HG03064 (cell line): Measurements from ENCODE around the gene CCDC102B.
"Not testable (repeated sequence)": the region's sequence is repeated elsewhere in the genome, so short reads cannot be mapped to it uniquely, and the experiment has no call there.

Experiments
- ATAC-seq: cut with Tn5 transposase; IDR thresholded peaks from one replicate; pipeline ENCODE4 v1.9.1; 2021; ENCODE audit warnings: low read depth; ENCODE audit not compliant: unreplicated experiment

The CCDC102B gene

DNA sequence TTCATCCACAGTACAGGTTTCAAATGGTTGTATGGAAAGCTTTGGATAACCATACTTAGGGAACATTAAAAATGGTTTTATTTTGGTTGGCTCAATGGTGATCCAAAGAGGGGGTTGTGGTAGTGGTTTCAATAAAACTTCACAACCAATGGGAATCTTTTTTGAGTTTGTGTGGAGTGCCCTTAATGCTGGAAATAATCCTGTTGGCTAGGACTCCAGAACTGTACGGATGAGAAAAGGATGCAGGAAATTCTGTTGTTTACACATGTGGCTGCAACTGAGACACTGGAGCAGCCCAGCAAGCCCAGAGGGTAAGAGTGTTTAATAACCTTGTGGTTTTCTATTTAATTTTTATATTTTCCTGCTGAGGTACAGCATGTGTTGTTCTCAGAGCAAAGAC, at the start of gene CCDC102B:
Gene CCDC102B, plus strand, starts transcription at position 210 of the 400 bp plus-strand sequence. CDS start 38,684 bp downstream, outside the sequence.
- ATAC-seq, result no peak

DNA sequence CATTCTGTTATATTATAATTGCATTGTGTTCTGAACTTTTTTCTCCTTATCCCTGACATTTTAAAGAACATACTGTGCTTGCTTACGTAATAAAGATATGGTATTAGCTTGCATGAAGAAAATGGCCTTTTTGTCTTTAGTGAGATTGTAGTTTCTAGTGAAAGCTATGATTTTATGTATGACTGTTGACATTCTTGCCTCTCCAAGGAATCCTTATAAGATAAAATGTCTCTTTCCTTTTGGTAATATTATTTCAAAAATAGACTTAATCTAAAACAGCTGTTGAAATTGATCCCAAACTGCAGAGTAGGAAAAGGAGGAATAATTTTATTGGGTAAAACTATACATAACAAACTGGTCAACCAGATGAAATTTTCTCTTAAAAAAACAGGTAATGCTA, 40.8 kb upstream of the CCDC102B start:
- no peak for ATAC-seq

DNA sequence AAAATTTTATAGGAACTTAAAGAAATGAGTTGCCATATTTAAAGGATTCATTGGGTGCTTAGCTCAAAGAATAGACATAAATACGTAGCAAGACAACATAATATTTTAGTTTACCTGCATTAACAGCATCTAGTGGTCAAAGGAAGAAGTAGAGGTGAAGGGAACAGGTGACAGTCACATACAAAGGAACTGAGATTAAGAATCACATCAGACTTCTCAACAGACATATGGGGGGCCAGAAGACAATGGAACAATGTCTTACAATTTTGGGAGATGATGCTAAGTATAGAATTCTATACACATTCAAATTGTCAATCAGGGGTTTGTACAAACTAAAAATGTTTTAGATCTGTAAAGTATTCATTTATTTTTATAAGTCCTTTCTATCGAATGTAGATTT, 38.6 kb upstream of the CCDC102B start:
- ATAC-seq, result no peak

DNA sequence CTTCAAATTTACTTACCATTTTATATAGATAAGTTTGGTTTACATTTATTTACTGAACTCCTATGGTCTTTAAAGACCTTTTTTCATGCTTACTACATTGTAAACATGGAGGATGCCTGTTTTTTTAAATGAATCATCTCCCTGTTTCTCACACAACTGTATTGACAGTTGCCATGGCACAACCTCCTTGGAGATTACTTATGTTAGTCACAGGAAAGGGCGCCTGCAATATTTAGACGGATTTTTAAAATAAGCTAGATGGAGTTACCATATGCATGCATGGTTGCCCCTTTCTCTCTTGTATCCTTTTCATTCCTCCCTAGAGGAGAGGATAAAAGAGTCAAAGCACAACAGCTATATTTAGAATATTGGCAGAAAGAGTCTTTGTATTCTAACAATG, 34.8 kb upstream of the CCDC102B start:
- no peak for ATAC-seq

DNA sequence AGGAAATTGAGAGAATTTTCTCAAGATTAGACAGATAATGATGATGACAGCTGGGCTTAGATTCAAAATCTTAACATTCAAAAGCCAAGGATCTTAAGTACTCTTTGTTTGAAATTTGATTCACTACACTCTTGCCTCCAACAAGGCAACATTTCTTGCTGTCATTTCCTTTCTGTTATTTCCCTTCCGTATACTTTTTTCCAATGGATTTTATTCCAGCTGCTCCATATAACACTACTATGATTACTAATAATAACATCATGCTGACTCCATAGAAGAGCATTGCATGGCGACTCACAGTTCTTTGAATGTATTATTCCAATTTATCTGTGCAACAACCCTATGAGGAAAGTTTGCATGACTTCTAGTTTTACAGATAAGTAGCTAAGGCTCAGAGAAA, 33.9 kb upstream of the CCDC102B start:
- ATAC-seq, result no peak

DNA sequence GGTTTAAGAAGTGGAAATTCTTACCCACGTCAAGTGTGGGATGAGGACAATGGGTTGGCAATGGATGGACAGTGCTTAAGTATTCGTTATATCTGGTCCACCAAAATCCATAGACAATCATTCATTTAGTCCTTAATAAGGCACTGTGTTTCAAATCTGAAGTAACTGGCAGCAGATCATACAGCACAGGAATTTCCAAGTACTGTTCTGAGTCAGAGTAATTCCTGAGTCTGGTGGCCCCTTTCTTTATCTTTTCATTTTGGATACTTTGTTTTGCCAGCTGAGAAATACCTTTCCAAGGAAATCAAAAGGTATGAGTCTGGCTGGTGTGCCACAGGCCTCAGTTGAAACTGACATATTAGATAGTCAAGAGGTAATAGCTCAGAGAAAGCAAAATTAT, 31.4 kb upstream of the CCDC102B start:
- ATAC-seq, result no peak

DNA sequence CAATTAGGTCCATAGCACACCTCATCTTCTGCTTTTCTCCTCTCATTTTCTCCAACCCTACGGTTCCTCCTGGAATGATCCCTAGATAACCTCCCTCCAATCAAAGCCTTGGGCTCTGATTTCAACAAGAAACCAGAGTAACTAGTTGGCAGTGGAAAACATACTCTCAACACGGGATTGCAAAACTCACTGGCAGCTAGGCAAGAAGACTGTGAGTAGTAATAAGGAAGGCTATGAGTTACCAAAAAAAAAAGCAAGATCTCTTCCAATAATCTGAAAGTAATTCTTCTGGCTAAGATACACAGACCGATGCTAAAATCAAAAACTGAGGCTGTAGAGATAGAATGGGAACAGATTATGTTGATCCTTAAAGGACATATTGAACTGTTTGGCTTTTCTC, 28.4 kb upstream of the CCDC102B start:
- no peak for ATAC-seq

DNA sequence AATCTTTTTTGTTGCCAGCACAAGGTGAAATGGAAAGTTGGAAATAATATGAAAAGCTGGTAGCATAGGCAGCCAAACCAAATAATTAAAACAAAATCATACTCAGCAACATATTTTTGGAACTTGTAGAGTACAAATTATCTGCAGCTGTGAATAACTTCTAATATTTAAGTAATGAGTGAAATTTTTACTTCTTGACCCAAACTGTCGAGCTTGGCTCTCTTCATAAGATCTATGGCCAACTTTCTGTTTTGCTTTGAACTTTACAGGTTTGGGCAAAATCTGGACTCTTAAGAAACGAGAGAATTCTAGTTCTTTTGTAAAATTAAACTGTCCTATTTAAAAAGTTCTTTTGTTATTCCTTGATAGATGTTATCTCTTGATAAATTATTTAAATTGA, 25.6 kb upstream of the CCDC102B start:
- ATAC-seq, result no peak

DNA sequence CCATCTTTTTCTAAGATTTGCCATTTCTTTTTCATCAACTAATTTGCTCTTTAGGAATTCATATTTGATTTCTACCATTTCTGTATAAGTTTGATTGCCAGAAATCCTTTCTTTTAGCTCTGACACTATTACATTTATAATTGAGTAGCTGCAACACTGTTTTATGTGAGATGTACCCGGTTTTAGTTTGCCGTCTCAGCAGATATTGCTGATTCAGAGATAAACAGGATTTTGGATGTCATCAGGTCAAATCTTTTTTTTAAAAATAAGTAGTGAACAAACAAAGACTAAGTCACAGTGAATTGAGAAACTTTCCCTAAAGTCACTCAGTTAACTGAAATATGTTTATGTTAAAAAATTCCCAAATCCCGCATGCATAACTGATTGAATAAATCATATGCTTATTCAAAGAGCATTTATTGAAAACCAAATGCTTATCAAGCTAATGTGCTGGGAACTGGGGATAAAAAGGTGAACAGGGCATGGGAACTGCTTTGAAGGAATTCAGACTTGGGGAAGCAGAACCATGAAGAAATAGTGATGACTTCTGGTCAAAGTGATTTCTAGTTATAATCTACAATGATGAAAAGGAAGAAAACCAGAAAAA, 19.5 kb upstream of the CCDC102B start:
- ATAC-seq, result no peak

DNA sequence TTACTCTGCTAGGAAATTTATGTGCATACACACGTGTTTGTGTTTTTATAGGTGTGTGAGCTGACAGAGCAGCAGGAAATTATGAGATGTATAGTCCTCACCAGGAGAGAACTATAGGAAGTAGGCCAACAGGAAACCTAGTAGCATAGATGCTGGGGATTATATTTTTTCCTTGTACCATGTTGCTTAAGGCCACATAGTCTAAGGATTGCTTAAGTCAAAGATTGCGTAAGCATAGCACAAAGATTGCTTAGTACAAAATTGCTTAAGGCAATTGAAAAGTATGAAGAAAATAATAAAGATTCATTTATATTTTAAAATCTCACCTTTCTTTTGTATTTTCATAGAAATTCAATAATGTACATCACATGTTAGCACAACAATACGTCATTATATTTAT, 18.7 kb upstream of the CCDC102B start:
- ATAC-seq, result no peak

DNA sequence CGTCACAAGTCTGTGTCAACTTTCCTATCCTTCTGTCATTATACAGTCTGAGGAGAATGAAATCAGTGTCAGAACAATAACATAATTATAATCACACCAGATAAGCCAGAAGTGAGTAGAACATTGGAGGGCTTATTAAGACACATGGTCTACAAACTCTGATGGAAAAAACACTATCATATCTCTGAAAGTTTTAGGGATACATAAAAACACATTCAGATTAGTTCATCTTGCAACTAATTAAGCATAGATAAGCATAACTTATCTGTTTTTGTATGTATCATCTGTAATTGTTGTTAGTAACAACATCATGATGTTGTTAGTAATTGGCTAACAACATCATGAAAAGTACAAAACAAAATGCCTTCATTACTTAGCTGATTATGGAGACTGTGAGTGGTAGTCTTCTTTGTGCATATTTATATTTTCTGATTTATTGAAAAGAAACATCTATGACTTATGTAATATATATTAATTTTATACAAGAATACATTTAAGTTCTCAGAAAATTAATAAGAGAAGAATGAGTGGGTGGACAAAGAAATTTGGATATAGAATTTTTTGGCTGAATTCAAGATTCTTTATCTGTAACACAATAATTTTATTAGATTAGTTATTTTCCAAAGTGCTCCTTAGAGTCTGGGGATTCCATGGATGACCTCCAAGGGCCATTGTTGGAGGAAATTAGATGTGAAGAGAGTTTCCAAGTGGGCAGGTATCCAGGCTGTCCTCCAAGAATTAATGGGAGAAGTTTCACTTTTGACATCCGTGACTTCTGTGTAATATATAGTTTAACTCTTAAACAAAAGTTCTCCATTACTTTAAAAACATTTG, 16.9 kb upstream of the CCDC102B start:
- ATAC-seq, result no peak

DNA sequence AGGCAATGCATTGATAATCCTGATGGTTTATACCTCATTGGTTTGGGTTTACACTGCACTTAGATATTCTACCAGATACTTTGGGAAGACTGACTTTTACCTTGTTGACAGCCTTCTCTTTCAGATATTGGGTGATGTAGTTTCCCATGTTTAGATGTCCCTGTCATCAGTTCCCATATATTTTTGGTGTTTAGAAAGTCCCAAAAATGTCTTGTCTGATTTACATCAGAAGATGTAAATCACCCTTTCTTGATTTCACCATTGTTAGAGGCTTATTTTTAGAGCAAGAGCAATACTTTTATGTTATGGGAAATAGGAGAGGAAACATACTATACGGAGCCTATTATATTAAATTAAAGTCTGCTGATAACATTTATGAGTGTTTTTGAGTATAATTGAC, 14.4 kb upstream of the CCDC102B start:
- no peak for ATAC-seq

DNA sequence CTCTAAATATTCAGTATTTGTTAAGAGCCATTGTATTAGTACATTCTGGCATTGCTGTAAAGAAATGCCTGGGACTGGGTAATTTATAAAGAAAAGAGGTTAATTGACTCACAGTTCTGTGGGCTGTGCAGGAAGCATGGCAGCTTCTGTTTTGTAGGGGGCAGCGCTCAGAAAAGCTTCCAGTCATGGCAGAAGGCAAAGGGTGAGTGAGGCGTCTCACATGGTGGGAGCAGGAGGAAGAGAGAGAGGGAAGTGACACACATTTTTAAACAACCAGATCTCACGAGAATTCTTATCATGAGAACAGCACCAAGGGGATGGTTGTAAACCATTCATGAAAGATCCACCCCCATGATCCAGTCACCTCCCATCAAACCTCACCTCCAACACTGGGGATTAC, 13.8 kb upstream of the CCDC102B start:
- ATAC-seq, result no peak

DNA sequence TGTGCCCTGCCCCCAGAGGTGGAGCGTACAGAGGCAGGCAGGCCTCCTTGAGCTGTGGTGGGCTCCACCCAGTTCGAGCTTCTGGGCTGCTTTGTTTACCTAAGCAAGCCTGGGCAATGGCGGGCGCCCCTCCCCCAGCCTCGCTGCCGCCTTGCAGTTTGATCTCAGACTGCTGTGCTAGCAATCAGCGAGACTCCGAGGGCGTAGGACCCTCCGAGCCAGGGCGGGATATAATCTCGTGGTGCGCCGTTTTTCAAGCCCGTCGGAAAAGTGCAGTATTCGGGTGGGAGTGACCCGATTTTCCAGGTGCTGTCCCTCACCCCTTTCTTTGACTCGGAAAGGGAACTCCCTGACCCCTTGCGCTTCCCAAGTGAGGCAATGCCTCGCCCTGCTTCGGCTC, 7.6 kb upstream of the CCDC102B start:
- not testable (repeated sequence) for ATAC-seq

DNA sequence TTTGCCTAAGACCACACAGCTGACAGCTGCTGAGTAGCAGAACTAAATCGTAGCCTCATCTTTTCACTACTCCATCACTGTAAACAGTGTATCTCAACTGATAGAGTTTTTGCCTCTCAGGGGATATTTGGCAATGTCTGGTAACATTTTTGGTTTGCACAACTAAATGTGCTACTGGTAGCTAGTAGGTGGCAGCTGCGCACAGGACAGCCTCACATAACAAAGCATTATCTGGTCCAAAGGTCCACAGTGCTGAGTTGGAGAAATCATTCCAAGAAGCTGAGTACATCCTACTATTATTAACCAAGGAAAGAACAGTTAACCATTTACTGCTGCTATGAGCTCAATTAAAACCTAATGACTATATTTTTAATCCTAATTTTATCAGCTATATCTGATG, 6.1 kb upstream of the CCDC102B start:
- no peak for ATAC-seq

DNA sequence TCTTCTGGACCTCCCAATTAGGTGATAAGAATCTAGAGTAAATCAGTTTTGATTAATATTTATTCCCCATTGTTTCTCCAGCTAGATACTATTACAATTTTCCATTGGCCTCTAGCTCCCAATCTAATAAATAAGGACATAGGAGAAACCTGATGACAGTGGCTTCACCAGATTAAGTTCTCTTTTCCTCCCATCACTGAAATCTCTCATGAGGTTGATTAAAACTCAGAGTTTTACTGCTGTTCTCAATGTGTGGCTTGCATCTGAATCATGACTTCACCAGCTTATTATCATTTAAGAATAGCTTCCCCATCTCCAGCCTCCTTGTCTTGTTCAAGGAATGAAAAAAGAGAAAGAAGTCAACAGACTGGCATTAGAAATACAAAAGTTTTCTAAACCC, 3.9 kb upstream of the CCDC102B start:
- ATAC-seq, result no peak

DNA sequence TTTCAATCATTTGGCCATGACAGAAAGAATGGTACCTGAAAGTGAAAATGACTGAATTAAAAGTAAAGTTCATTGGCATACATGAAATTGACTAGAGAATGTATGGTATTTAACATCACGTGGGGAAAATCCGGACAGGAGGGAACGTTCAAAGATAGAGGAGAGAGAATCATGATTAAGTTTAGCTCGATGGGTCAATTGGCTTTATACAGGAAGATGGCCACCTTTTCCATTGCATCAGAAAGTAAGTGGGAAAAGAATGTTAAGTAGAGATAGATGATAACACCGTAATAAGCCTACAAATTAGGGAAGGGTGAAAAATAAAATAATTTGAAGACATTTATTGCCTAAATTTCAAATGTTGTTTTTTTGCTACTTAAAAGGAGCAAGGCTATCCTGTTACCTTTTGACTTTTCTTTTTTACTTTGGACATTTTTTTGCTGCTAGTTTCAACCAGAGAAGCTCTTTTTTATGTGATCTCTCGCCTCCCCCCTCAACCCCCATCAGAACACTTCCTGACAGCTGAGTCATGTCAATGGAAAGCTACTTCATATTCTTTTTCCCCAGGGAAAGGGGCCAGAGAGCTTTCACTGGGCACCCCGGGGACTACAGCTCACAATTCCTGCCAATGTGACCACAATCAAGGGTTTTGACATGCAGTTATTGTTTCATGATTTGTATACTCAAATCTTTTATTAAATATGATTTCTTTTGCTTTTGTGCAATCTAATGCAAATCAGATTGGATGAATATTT, 767 bp upstream of the CCDC102B start:
- ATAC-seq, result no peak

DNA sequence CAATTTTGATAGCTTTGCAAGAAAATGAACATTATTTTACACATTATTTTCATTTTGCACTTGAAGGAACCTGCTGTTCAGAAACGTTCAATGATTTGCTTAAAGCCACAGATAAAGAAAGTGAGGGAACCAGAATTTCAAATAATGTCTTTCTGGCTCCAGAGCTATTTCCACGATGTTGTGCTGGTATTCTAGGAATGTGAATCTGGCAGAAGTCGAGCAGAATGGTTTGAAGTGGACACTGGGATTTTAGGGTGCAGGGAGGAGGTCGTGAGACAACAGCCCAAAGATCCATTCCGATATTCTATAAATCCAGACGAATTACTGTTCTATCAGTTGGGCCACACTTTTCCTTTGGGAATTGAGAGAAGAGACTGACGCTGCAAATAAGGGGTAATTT, 2.2 kb downstream of the CCDC102B start:
- no peak for ATAC-seq

DNA sequence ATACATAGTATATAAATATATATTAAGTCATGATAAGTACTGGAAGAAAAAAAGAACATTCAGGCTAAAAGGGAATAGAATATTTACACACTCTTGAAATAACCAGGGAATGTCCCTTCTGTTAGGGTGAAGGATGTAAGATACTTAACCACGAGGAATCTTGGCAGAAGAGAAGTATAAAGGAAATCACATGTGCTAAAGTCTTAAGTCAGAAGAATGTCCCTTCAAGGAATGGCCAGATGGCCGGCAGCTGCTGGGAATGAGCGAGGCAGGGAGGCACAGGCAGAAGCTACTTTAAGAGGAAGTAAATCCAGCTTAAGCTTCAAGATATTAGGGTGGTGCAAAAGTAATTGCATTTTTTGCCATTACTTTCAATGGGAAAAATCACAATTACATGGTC, 5.5 kb downstream of the CCDC102B start:
- no peak for ATAC-seq

DNA sequence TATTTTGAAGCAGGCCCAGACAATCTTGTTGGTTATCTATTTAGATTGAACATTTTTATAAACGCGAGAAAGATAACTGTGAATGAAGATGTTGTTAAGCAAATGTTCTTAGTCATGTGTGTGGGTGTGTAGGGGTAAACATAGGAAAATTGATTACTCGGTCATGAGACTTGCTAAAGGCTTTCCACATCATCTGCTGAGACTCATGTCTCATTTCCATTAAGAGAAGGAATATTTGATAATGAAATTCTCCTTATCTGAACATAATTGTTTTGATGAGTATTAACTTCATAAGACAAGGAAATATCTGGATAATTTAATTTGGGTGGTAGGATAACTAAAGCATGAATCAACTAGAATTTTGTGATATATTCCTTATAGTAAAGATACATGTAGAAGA, 19.7 kb downstream of the CCDC102B start:
- no peak for ATAC-seq

DNA sequence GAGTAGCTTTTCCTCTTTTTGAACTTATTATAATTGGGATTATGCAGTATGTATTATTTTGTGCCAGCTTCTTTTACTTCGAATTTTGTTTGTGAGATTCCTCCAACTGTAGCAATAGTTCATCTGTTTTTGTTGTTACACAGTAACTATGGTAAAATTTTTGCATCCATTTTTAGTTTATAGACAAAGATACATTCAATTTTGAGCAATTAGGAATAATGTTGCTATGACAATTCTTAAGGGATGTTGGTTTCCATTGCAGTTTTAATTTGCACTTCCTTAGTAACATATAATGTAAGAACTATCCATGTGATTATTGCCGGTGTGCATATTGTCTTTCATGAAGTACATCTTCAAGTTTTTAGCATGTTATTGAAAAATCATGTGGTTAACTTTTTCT, 20.7 kb downstream of the CCDC102B start:
- no peak for ATAC-seq

DNA sequence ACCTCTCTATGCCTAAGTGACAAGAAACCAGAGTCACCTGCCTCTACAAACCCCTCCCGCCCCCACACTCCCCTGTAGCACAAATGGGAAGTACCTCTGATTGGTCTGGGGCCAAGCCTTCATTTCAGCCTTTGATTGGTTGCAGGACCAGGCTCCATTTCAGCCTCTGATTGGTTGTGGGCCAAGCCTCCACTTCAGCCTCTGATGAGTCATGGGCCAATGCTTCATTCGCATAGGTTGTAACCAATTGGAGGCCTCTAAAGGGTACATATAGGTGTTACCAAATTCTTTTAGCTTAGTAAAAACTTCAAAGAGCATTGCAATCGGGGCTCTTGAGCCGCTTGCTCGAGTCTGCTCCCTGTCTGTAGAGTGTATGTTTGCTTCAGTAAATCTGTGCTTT, 25.0 kb downstream of the CCDC102B start:
- ATAC-seq, result no peak
